GM18870 (cell line): Measurements from ENCODE around the gene EFCAB8.
"Not testable (repeated sequence)": the region's sequence is repeated elsewhere in the genome, so short reads cannot be mapped to it uniquely, and the experiment has no call there.

Source experiments
- ATAC-seq: cut with Tn5 transposase; IDR thresholded peaks from one replicate; pipeline ENCODE4 v1.9.1; 2021; ENCODE audit warnings: moderate library complexity; ENCODE audit not compliant: unreplicated experiment

Gene EFCAB8

GRCh38 chr20:32887492-32887891, 28.8 kb downstream of the EFCAB8 start:
- ATAC-seq, result no peak

DNA sequence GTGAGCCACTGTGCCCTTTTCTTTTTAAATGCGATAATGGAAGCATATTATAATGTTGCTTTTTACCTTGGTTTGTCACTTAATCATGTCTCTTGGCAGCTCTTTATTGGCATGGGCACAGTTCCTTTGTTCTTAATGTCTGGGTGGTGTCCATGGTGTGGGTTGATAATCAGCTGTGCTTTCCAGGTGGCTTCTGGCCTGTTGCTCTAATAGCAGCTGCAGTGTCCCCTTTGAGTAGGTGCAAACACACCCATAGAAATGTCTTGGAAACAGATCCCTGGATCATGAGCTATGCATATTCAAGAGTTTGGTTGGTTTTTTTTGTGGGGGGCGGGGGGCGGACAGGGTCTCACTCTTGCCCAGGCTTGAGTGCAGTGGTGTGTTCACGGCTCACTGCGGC, 29.9 kb downstream of the EFCAB8 start:
- ATAC-seq, result no peak

GRCh38 chr20:32889281-32889680, 30.6 kb downstream of the EFCAB8 start:
- no peak for ATAC-seq

DNA sequence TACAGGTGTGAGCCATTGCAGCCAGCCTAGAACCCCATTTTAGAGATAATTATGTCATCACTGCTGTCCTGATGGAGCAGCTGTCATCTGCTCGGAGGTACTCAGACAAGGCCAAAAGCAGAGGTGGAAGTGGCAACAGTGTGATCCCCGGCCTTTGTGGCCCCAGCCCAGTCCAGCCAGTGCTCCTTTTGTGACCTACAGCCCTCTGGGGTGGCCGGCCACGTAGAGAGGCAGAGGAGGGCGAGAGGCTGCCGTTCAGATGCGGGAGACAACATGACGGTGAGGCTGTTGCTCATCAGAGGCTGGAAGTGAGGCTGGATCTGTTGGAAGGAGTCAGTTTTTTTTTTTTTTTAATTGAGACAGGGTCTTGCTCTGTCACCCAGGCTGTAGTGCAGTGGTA, 32.8 kb downstream of the EFCAB8 start:
- no peak for ATAC-seq

DNA sequence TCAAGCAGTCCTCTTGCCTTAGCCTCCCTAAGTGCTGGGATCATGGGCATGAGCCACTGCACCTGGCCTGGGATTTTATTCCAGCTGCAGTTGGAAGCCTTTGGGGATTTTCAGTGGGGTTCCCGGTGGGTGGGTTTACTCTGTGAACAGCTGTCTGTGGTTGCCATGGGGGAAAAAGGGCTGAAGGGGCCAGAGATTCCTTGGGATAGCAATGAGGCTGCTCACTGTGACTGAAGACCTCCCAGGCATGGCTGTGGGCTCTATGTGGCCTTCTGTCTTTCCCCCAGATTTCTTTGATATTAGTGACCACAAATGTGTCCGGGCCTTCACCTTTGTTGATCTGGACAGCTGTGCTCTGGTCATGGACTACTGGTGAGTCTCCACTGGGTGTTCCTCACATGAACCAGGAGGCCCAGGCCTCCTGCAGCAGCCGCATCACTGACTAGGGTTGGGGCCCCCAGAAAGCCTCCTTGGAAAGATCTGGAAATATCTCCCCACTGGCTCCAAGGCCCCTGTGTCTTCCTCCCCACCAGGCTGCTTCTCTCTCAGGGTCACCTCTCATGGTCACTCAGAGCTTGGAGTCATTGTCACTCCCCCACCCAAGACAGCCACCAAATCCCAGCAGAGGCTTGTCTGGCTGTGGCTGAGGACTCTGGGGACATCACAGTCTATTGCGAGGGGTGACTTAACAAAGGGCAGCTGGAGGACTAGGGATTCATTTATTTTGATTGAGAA, 33.4 kb downstream of the EFCAB8 start:
- ATAC-seq, result no peak

- no peak for ATAC-seq
Observed at GRCh38 chr20:32893263-32894025, 34.7 kb downstream of the EFCAB8 start.

DNA sequence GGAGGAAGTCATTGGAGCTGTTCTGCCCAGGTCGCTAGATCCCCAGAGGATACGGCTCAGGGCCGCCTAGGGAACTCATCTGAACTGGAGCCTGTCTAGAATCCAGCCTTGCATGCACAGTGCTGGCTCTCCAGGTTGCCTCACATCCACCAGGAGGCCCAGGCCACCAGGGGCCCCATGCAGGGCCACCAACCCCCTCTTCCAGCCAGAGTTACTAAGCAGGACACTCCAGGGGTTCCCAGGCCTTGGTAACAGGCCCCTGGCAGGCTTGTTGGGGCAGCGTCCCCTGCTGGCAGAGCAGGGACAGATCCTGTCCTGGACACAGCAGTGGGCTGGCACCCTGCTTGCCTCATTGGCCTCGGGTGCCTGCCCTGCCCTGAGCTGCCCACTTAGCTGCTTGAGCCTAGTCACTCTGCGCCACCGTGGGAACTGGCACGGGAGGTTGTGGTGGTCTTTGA, 35.3 kb downstream of the EFCAB8 start:
- ATAC-seq, result no peak

- no peak for ATAC-seq
Observed at GRCh38 chr20:32894711-32895355, 36.1 kb downstream of the EFCAB8 start.

GRCh38 chr20:32896521-32897280, 38.0 kb downstream of the EFCAB8 start:
- no peak for ATAC-seq

DNA sequence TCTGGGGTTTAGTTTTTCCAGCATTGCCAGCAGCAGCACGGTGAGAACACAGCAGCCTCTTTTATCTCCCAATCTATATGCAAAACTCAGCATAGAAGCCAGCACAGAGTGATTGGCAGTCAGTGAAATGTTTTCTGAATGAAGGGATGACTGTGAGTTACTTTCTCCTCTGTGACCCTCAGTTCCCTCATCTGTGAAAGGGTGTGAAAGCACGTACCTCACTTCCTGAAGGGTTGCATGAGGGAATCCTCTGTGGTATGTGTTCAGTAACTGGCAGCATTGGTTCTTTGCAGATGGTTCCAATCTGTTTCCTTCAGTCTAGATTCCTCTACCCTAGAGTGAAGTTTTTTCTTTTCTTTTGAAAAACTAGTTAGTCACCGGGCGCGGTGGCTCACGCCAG, 40.0 kb downstream of the EFCAB8 start:
- ATAC-seq, result no peak

GRCh38 chr20:32902456-32903420, 44.0 kb downstream of the EFCAB8 start:
- no peak for ATAC-seq

GRCh38 chr20:32903666-32904175, 45.0 kb downstream of the EFCAB8 start:
- ATAC-seq, result no peak

DNA sequence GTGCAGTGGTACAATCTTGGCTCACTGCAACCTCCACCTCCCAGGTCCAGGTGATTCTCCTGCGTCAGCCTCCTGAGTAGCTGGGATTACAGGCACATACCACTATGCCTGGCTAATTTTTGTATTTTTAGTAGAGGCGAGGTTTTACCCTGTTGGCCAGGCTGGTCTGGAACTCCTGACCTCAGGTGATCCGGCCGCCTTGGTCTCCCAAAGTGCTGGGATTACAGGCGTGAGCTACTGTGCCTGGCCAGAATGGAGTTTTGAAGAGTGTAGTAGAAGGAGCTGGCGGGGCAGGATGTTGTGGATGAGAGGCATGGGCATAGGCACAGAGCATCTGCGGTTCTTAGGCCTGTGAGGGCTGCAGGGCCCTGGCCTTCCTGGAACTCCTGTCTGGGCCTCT, 46.0 kb downstream of the EFCAB8 start:
- not testable (repeated sequence) for ATAC-seq

DNA sequence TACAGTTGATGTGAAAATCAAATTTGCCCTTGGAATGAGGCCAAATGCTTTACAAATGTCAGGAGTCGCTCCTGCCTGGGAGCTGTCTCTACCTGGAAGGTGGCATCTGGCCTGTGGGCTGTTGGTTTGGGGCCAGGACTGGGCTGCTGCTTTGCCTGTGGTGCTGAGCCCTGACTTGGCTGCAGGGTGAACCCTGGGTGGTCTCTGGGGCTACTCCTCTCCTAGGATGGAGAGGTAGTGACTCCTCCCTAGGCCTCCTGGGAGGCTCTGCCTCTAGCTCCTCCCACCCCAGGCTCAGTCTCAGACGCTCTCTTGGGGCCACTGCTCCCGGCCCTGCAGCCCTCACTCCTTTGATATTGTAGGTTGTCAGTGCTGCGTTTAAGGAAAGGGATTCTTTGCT, 47.5 kb downstream of the EFCAB8 start:
- no peak for ATAC-seq

DNA sequence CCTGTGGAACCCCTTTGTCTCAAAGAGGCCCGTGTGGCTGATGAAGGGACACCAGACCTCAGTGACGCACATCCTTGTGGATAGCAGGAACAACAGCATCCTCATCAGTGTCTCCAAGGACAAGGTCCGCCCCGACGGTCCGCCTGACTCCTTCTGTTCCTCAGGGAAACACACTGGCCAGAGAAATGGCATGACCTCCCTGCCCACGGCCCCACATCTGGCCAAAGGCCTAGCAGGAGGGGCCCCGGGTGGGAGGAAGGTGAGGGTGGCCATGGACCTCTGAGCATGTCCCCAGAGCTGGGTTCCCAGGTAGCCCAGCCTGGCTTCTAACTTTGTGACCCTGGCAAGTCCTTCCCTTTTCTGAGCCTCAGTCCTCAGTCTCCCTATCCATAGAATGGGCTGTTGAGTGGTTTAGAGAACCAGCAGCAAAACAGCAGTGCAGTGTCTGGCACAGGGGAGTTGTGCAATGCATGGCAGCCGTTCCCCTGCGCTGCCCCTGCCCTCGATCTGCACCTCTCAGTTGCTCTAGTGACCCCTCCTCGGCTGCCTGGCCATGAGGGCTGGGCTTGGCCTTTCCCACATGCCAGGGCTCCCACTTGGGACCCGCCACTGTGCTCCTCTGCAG, 48.3 kb downstream of the EFCAB8 start:
- no peak for ATAC-seq

DNA sequence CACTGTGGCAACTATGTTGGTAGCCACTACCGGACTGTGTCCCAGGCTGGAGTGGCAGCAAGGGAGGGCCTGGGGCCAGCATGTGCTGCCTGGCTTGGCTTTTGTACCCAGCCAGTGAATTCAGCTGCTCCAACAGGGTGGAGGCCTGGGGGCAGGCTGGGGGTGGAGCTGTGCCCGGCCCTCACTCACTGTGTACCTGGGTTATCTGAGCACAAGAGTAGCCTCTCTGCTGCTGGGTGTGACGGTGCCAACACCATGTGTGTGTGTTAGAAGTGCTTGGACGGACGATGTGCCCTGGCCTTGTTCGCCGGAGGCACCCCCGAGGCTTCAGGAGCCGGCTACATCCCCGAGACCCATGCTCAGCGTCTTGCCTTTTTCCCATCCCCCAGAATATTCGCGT, 49.2 kb downstream of the EFCAB8 start:
- ATAC-seq, result no peak

GRCh38 chr20:32908334-32909292, 49.9 kb downstream of the EFCAB8 start:
- ATAC-seq, result no peak

DNA sequence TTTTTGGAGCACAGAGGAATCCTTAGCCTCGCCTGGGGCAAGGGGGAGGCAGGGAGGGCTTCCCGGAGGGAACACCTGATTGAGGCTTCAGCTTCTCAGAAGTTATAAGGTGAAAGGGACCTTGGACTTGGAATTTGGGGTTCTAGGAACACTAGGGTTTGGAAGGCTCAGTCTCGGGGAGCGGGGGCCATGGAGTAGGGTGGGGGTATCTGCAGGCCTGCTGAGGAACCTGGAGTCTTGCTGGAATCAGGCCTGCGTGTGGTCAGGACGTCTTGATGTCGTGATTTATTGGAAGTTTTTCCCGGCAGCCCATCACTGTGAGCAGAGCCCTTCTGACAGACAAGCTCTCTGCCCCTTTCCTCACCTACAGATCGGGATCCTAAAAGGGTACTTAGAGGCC, 50.7 kb downstream of the EFCAB8 start:
- ATAC-seq, result no peak
